CD4-positive, alpha-beta T cell (primary cell): ENCODE data around the gene UNC93A. TPM values are rescaled to one million over a fixed set of nuclear protein-coding genes. Genes with fewer than 3 reads are reported as not detected.

Experiments used
- ATAC-seq: fragments of 200-7000 bp; cut with Tn5 transposase; one replicate; pipeline ENCODE4 v1.10.0; 2022; ENCODE audit warnings: mild to moderate bottlenecking; ENCODE audit not compliant: poor library complexity
- CTCF ChIA-PET: fragments of 350-600 bp; sonication (Branson Sonifier 250); formaldehyde crosslinking; loops from one replicate; lab custom pipeline; 2021; ENCODE audit warnings: antibody characterized with exemption, inconsistent platforms; lab: Charles Lee
- POLR2A ChIA-PET: fragments of 350-600 bp; sonication (Branson Sonifier 250); formaldehyde crosslinking; loops from one replicate; lab custom pipeline; 2021; ENCODE audit warnings: antibody characterized with exemption, inconsistent platforms; lab: Charles Lee
- DNase-seq, 14 experiments: peaks; one replicate each; pipeline ENCODE4 v3.0.0-alpha.2; 2013 to 2020; ENCODE audit warnings: mixed read lengths in 2 of 14
- H3K27ac ChIP-seq, 2 donors: one replicate each; pipeline versions ENCODE4 v1.5.1 to v1.7.0; 2013; ENCODE audit warnings: low read length in 2 of 2, low read depth in 1 of 2, mild to moderate bottlenecking in 1 of 2
- H3K27me3 ChIP-seq, 2 experiments: 1 replicate in 1 of 2; 2 replicates in 1 of 2; pipeline versions ENCODE4 v1.6.1 to v1.7.0; 2013; ENCODE audit warnings: low read length in 2 of 2, control low read depth in 1 of 2, mild to moderate bottlenecking in 1 of 2, moderate library complexity in 1 of 2; ENCODE audit not compliant: insufficient read depth in 2 of 2, control insufficient read depth in 1 of 2
- H3K36me3 ChIP-seq: one replicate; pipeline ENCODE4 v1.6.1; 2013; ENCODE audit warnings: low read length, control low read depth; ENCODE audit not compliant: insufficient read depth
- H3K4me1 ChIP-seq: one replicate; pipeline ENCODE4 v1.6.1; 2013; ENCODE audit warnings: low read length, control low read depth; ENCODE audit not compliant: insufficient read depth
- H3K4me3 ChIP-seq: one replicate; pipeline ENCODE4 v1.5.1; 2013; ENCODE audit warnings: mild to moderate bottlenecking, low read length, moderate library complexity
- H3K9me3 ChIP-seq, 2 experiments: 1 replicate in 1 of 2; 2 replicates in 1 of 2; pipeline versions ENCODE4 v1.6.1 to v1.7.0; 2013; ENCODE audit warnings: low read length in 2 of 2, mild to moderate bottlenecking in 2 of 2, control low read depth in 1 of 2, moderate library complexity in 1 of 2; ENCODE audit not compliant: control insufficient read depth in 1 of 2, insufficient read depth in 1 of 2
- H3K27ac Mint-ChIP-seq: one replicate; pipeline ENCODE4 v1.8.0; 2020; ENCODE audit warnings: mixed read lengths
- H3K27me3 Mint-ChIP-seq: one replicate; pipeline ENCODE4 v1.8.0; 2021; ENCODE audit warnings: mixed read lengths
- H3K36me3 Mint-ChIP-seq: one replicate; pipeline ENCODE4 v1.8.0; 2021; ENCODE audit warnings: low read depth, mixed read lengths
- H3K4me1 Mint-ChIP-seq: one replicate; pipeline ENCODE4 v1.8.0; 2021; ENCODE audit warnings: low read depth, mixed read lengths
- H3K4me3 Mint-ChIP-seq: one replicate; pipeline ENCODE4 v1.8.0; 2020; ENCODE audit warnings: mild to moderate bottlenecking, mixed read lengths
- H3K9me3 Mint-ChIP-seq: one replicate; pipeline ENCODE4 v1.8.0; 2020; ENCODE audit warnings: mixed read lengths
- CTCF ChIP-seq: fragments of 200-600 bp; IDR thresholded peaks from one replicate; pipeline ENCODE4 v1.8.0; 2022; ENCODE audit warnings: antibody characterized with exemption, mild to moderate bottlenecking
- intact Hi-C, 2 experiments: fragments of 100-400 bp; cut with DNase I in 1 of 2; cut with micrococcal nuclease in 1 of 2; formaldehyde crosslinking; loops; one replicate each; pipeline versions ENCODE4 v1.15.1 to v1.9.0; 2023 to 2025; cut with DNase I, micrococcal nuclease
- total RNA-seq, 174 experiments: library from RNA in 2 of 174; stranded (reverse) in 2 of 174; gene quantifications; one replicate each; pipeline ENCODE4 v1.2.3 and lab custom pipeline; 2021 to 2026

Gene UNC93A
- total RNA-seq, 2 experiments from 2014 or later, result not detected

- ChIA-PET CTCF (no interaction called here), POLR2A (no interaction called here)
- no peak overlapping the region for H3K27ac Mint-ChIP-seq
- Histone ChIP-seq H3K9me3 (peaks cover 0 to 3% of the 10 kb centered on the region in 2 experiments), H3K27ac (no peak overlapping the region), H3K4me1 (no peaks in the 10 kb centered on the region), H3K27me3 (peaks cover 2 to 5% of the 10 kb centered on the region in 2 experiments), H3K36me3 (no peaks in the 10 kb centered on the region), H3K4me3 (no peak overlapping the region)
- no peaks in the 10 kb centered on the region for H3K9me3 Mint-ChIP-seq
- intact Hi-C loops, result no loop called here
- no peak for TF ChIP-seq CTCF
- no peak overlapping the region for H3K4me3 Mint-ChIP-seq
- DNase-seq, result no peak
- no peaks in the 10 kb centered on the region for H3K4me1 Mint-ChIP-seq
- peaks cover 25% of the 10 kb centered on the region for H3K27me3 Mint-ChIP-seq
- no peaks in the 10 kb centered on the region for H3K36me3 Mint-ChIP-seq
- no peak for ATAC-seq
Measured at GRCh38 chr6:167298127-167298526, 7.0 kb downstream of the UNC93A start.

- no peak overlapping the region for H3K4me3 ChIP-seq
- intact Hi-C loops, result no loop called here
- no peaks in the 10 kb centered on the region for H3K9me3 Mint-ChIP-seq
- POLR2A ChIA-PET, result no interaction called here
- CTCF ChIA-PET, result no interaction called here
- H3K36me3 Mint-ChIP-seq, result no peaks in the 10 kb centered on the region
- no peak overlapping the region for H3K27ac Mint-ChIP-seq
- ATAC-seq (no peak), DNase-seq (no peak)
- H3K4me3 Mint-ChIP-seq, result no peak overlapping the region
- H3K27me3 Mint-ChIP-seq, result peaks cover 25% of the 10 kb centered on the region
- no peak overlapping the region for H3K27ac ChIP-seq
- H3K36me3 ChIP-seq, result no peaks in the 10 kb centered on the region
- H3K4me1 Mint-ChIP-seq, result no peaks in the 10 kb centered on the region
- H3K4me1 ChIP-seq, result no peaks in the 10 kb centered on the region
- peaks cover 2 to 5% of the 10 kb centered on the region in 2 experiments for H3K27me3 ChIP-seq
- H3K9me3 ChIP-seq, result peaks cover 0 to 3% of the 10 kb centered on the region in 2 experiments
- TF ChIP-seq CTCF, result no peak
Measured at GRCh38 chr6:167299641-167300308, 8.7 kb downstream of the UNC93A start.

- H3K27me3 Mint-ChIP-seq, result peaks cover 29% of the 10 kb centered on the region
- H3K9me3 Mint-ChIP-seq, result no peaks in the 10 kb centered on the region
- ATAC-seq, result no peak
- Histone ChIP-seq H3K4me1 (no peaks in the 10 kb centered on the region), H3K9me3 (peaks cover 0 to 3% of the 10 kb centered on the region in 2 experiments), H3K36me3 (no peaks in the 10 kb centered on the region), H3K4me3 (no peak overlapping the region), H3K27me3 (peaks cover 2 to 5% of the 10 kb centered on the region in 2 experiments), H3K27ac (no peak overlapping the region)
- no peaks in the 10 kb centered on the region for H3K4me1 Mint-ChIP-seq
- H3K36me3 Mint-ChIP-seq, result no peaks in the 10 kb centered on the region
- no peak for TF ChIP-seq CTCF
- ChIA-PET CTCF (no interaction called here), POLR2A (no interaction called here)
- no peak overlapping the region for H3K4me3 Mint-ChIP-seq
- no peak overlapping the region for H3K27ac Mint-ChIP-seq
- intact Hi-C loops, result no loop called here
- no peak for DNase-seq
Measured at GRCh38 chr6:167300902-167301777, 10.0 kb downstream of the UNC93A start.
